NCI-H2029 treated with DMSO at 0.1 percent for 48 hours (cell line): ENCODE measurements around the gene RAB7A.
"Not testable (repeated sequence)": the region's sequence is repeated elsewhere in the genome, so short reads cannot be mapped to it uniquely, and the experiment has no call there.

Source experiments
- DNase-seq: peaks from one replicate; lab custom pipeline; 2025; lab: John Stamatoyannopoulos, UW

RAB7A gene

GRCh38 chr3:128820252-128820839 lies 94.4 kb downstream of the RAB7A start:
- no peak for DNase-seq

GRCh38 chr3:128823008-128823407 lies 97.0 kb downstream of the RAB7A start:
- no peak for DNase-seq

GRCh38 chr3:128823631-128824030 lies 97.6 kb downstream of the RAB7A start:
- no peak for DNase-seq

- no peak for DNase-seq
Observed at GRCh38 chr3:128824132-128824850, 98.3 kb downstream of the RAB7A start.

- no peak for DNase-seq
Observed at GRCh38 chr3:128825117-128825725, 99.2 kb downstream of the RAB7A start.

GRCh38 chr3:128829087-128829486 lies 103.1 kb downstream of the RAB7A start:
- not testable (repeated sequence) for DNase-seq

GRCh38 chr3:128829925-128830625 lies 104.1 kb downstream of the RAB7A start:
- not testable (repeated sequence) for DNase-seq

GRCh38 chr3:128830762-128831161 lies 104.8 kb downstream of the RAB7A start:
- not testable (repeated sequence) for DNase-seq

- not testable (repeated sequence) for DNase-seq
Observed at GRCh38 chr3:128832979-128833378, 107.0 kb downstream of the RAB7A start.

- no peak for DNase-seq
Observed at GRCh38 chr3:128835096-128835495, 109.1 kb downstream of the RAB7A start.

- no peak for DNase-seq
Observed at GRCh38 chr3:128841926-128842920, 116.2 kb downstream of the RAB7A start.

GRCh38 chr3:128844502-128844901 lies 118.5 kb downstream of the RAB7A start:
- DNase-seq: no peak

GRCh38 chr3:128845119-128845777 lies 119.3 kb downstream of the RAB7A start:
- DNase-seq: no peak

GRCh38 chr3:128845778-128846485 lies 119.9 kb downstream of the RAB7A start:
- peak; percentile 48 for DNase-seq

GRCh38 chr3:128846486-128846891 lies 120.5 kb downstream of the RAB7A start:
- no peak for DNase-seq

- no peak for DNase-seq
Observed at GRCh38 chr3:128847666-128848370, 121.8 kb downstream of the RAB7A start.

GRCh38 chr3:128848936-128849335 lies 123.0 kb downstream of the RAB7A start:
- no peak for DNase-seq

GRCh38 chr3:128849911-128850455 lies 124.0 kb downstream of the RAB7A start:
- DNase-seq: no peak

GRCh38 chr3:128850544-128850943 lies 124.6 kb downstream of the RAB7A start:
- no peak for DNase-seq
